Effector memory CD4-positive, alpha-beta T cell (primary cell): Measurements from ENCODE around the gene FRMPD4.

Source experiments
- DNase-seq, 3 donors: peaks; one replicate each; pipeline ENCODE4 v3.0.0-alpha.2; 2020
- H3K27ac ChIP-seq: 2 replicates; pipeline ENCODE4 v1.7.0; 2013; ENCODE audit warnings: mild to moderate bottlenecking, low read length, moderate library complexity; ENCODE audit not compliant: insufficient read depth, poor library complexity, severe bottlenecking
- H3K27me3 ChIP-seq: replicated peaks from 2 replicates; pipeline ENCODE4 v1.7.0; 2013; ENCODE audit warnings: mild to moderate bottlenecking, low read length; ENCODE audit not compliant: insufficient read depth, control insufficient read depth, poor library complexity, severe bottlenecking
- H3K36me3 ChIP-seq: 2 replicates; pipeline ENCODE4 v1.7.0; 2013; ENCODE audit warnings: mild to moderate bottlenecking, low read length, moderate library complexity; ENCODE audit not compliant: control insufficient read depth, insufficient read depth
- H3K4me1 ChIP-seq: 2 replicates; pipeline ENCODE4 v1.7.0; 2013; ENCODE audit warnings: low read length, mild to moderate bottlenecking; ENCODE audit not compliant: control insufficient read depth, insufficient read depth, poor library complexity, severe bottlenecking
- H3K4me3 ChIP-seq: 2 replicates; pipeline ENCODE4 v1.7.0; 2013; ENCODE audit warnings: low read length, low read depth, mild to moderate bottlenecking; ENCODE audit not compliant: insufficient read depth, poor library complexity, severe bottlenecking
- H3K9me3 ChIP-seq: 2 replicates; pipeline ENCODE4 v1.7.0; 2013; ENCODE audit warnings: mild to moderate bottlenecking, low read length, moderate library complexity; ENCODE audit not compliant: control insufficient read depth

The FRMPD4 gene

DNA sequence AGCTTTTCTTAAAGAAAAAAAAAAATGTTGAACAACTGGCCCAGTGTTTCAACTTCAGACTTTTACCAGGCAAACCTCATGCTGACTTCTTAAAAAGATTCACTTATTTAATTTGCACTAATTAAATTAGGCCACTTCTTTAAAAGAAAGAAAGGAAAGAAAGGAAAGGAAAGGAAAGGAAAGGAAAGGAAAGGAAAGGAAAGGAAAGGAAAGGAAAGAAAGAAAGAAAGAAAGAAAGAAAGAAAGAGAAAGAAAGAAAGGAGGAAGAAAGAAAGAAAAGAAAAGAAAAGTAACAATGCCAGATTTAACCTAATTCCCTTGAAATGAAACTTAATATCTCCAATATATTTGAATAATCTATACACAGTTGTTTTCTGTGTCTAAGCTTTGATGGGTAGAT lies 581.6 kb downstream of the FRMPD4 start:
- H3K4me3 ChIP-seq: no peak overlapping the region
- H3K27me3 ChIP-seq: no peaks in the 10 kb centered on the region
- no peak overlapping the region for H3K27ac ChIP-seq
- no peaks in the 10 kb centered on the region for H3K9me3 ChIP-seq
- no peaks in the 10 kb centered on the region for H3K36me3 ChIP-seq
- no peak for DNase-seq
- no peaks in the 10 kb centered on the region for H3K4me1 ChIP-seq

DNA sequence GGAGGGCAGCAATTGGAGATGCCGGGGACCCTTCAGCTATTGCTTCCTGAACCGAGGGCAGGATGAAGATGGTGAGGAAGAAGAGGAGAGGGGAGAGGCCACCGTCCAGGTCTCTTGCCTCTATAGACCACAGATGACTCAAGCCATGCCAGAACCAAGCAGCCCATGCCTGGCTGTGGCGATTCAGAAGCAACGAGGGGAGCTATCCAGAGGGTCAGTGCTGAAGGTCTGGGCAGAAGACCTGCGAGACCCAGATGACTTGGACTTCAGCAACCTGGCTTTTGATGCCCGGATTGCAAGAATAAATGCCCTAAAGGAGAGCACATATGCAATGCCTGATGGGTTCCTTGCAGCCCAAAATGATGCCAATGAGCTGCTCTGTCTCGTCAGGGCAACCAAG lies 582.8 kb downstream of the FRMPD4 start:
- no peaks in the 10 kb centered on the region for H3K4me1 ChIP-seq
- no peaks in the 10 kb centered on the region for H3K36me3 ChIP-seq
- H3K4me3 ChIP-seq: no peak overlapping the region
- H3K9me3 ChIP-seq: no peaks in the 10 kb centered on the region
- H3K27me3 ChIP-seq: no peaks in the 10 kb centered on the region
- DNase-seq: no peak
- no peak overlapping the region for H3K27ac ChIP-seq

DNA sequence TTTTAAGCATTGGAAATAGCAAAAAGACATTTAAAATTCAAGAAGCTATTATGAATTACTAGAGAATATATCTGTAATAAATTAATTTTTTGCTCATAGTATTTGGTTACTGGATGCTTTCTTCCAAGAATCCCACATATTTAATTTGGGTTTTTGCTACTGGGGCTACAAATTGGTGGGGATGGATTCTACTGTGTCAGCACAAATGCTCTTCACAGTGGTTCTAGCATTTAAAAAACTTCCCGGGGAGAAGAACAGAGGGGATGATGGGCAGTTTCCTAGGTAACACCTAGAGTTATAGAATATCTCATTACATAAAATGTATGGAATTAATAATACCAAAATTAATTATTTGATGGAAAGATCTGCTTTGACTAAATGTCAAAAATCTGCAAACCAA lies 584.0 kb downstream of the FRMPD4 start:
- no peaks in the 10 kb centered on the region for H3K36me3 ChIP-seq
- no peaks in the 10 kb centered on the region for H3K27me3 ChIP-seq
- no peak for DNase-seq
- H3K9me3 ChIP-seq: no peaks in the 10 kb centered on the region
- H3K4me3 ChIP-seq: no peak overlapping the region
- no peak overlapping the region for H3K27ac ChIP-seq
- no peaks in the 10 kb centered on the region for H3K4me1 ChIP-seq

DNA sequence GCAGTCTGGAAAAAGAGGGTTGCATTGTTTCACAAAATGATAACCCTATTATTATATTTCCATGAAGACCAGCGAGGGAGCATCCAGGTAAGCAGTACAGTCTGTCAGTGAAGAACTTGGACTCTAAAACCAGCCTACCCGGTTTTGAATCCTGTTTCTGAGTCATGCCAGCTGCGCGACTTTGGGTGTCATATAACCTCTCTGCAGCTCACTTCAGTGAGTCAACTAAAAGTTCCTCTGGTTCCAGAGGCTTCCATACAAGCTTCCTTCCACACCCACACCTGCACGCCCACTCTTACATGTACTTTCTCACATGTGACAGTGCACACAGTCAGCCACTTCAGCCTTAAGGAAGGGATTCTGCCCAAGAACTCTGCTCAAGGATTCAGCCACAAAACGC lies 603.1 kb downstream of the FRMPD4 start:
- Histone ChIP-seq H3K27ac (no peak overlapping the region), H3K9me3 (no peaks in the 10 kb centered on the region), H3K36me3 (no peaks in the 10 kb centered on the region), H3K4me3 (no peak overlapping the region), H3K4me1 (no peaks in the 10 kb centered on the region), H3K27me3 (no peaks in the 10 kb centered on the region)
- no peak for DNase-seq

DNA sequence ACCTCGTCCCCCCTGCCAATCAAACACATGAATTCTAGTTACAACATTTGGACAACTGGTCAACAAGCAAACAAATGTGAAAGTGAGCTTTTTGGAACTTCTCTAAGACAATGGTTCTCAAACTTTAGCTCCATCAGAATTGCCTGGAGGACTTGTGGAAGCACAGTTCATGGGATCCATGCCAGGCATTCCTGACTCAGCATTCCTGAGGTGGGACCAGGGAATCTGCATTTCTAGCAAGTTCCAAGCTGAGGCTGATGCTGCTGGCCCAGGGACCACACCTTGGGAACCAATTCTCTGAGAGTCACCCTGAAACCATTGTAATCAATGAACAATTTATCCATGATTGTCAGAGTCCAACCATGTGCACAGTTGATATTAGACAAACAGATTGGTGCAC lies 609.2 kb downstream of the FRMPD4 start:
- no peak overlapping the region for H3K27ac ChIP-seq
- no peak for DNase-seq
- H3K27me3 ChIP-seq: no peaks in the 10 kb centered on the region
- H3K36me3 ChIP-seq: no peaks in the 10 kb centered on the region
- H3K4me1 ChIP-seq: no peaks in the 10 kb centered on the region
- H3K9me3 ChIP-seq: no peaks in the 10 kb centered on the region
- no peak overlapping the region for H3K4me3 ChIP-seq

DNA sequence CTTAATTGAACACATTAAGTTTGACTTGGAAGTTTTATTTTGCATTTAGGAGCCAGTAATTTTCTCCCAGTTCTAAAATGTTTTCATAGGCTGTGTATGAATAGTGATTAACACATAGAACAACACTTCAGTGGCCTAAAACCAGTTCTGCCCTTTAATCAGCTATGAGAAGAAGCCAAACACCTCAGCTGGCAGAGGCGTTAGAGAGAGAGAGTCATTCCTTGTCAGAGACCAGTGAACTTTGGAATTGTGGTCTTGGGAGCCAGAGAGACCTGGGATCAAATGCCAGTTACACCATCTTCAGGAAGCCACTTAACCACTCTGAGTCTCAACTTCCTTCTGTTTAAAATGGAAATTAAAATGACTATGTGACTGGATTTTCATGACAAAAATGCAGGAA lies 613.6 kb downstream of the FRMPD4 start:
- no peaks in the 10 kb centered on the region for H3K36me3 ChIP-seq
- H3K4me1 ChIP-seq: no peaks in the 10 kb centered on the region
- no peaks in the 10 kb centered on the region for H3K27me3 ChIP-seq
- H3K4me3 ChIP-seq: no peak overlapping the region
- H3K9me3 ChIP-seq: no peaks in the 10 kb centered on the region
- H3K27ac ChIP-seq: no peak overlapping the region
- DNase-seq: no peak

DNA sequence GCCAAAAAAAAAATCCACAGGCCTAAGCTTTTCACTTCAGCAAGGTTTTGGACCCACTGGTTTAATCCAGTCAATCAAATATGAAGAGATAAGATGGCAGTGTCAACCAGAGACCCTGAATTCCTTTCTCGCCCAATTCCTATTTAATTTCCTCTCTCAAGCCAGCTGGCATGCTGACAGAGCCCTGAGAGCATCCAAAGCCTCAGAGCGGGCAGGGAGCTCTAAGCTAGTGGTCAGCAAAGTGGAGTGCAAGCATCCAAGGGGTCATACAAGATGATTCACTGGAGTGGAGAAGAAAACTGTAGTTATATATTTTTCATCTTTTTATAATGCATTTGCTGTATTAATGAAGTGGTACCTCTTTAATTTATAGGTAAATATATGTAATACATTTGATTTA lies 615.1 kb downstream of the FRMPD4 start:
- Histone ChIP-seq H3K27me3 (no peaks in the 10 kb centered on the region), H3K9me3 (no peaks in the 10 kb centered on the region), H3K36me3 (no peaks in the 10 kb centered on the region), H3K27ac (no peak overlapping the region), H3K4me3 (no peak overlapping the region), H3K4me1 (no peaks in the 10 kb centered on the region)
- no peak for DNase-seq

DNA sequence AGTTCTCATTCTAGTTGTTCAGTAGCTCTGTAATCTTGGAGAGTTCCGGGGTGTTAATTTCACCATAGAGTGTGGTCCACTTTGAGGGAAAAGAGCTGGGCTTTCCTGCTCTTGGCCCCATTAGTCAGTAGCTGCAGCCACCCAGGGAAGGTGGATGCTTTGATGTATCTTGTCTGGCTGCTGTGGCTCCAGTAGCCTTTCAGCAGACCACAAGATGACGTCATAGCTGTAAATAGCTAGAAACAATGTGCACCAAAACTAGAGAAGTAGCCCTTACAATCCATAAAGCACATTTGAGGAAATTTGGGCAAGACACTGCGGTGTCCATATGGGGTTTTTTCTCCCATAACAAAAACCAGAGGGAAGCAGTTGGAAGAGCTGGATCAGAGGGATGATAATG lies 620.0 kb downstream of the FRMPD4 start:
- Histone ChIP-seq H3K27ac (no peak overlapping the region), H3K4me3 (no peak overlapping the region), H3K9me3 (no peaks in the 10 kb centered on the region), H3K4me1 (no peaks in the 10 kb centered on the region), H3K27me3 (no peaks in the 10 kb centered on the region), H3K36me3 (no peaks in the 10 kb centered on the region)
- no peak for DNase-seq

DNA sequence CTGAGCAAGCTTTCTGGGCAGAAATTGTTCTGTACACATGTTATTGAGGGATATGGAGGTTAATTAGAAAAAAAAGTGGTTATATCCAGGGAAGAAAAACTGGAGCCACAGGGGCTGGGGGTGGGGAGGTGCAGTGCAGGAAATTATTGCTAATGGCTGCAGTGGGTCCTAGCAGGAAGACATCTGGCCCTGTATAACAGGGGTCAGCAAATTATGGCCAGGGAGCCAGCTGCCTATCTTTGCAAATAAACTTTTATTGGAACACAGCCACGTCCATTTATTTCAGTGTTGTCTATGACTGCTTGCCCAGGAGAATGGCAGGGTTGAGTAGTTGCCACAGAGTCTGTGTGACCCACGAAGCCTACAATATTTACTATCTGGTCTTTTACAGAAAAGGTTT lies 629.6 kb downstream of the FRMPD4 start:
- DNase-seq: no peak
- Histone ChIP-seq H3K27ac (no peak overlapping the region), H3K4me3 (no peak overlapping the region), H3K9me3 (no peaks in the 10 kb centered on the region), H3K36me3 (no peaks in the 10 kb centered on the region), H3K27me3 (no peaks in the 10 kb centered on the region), H3K4me1 (peaks cover 5% of the 10 kb centered on the region)

DNA sequence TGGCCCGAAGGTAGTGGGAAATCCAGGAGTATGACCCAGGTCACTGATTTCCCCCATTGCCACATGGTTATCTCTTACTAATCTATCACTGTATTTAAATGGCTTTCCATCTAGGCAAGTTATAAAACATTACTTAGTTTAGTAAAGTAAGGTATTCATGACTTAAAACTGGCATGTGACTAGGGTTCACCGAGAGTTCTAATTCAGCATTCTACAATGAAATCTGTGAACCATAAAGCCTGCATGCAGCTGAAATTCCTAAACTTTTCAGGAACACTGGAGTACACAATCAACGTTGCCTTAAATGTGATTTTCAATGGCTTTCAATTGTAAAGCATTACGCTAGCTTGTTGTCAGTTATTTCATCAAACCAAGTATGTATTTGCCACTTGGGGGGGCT lies 630.2 kb downstream of the FRMPD4 start:
- Histone ChIP-seq H3K9me3 (no peaks in the 10 kb centered on the region), H3K4me1 (peaks cover 5% of the 10 kb centered on the region), H3K27ac (no peak overlapping the region), H3K27me3 (no peaks in the 10 kb centered on the region), H3K36me3 (no peaks in the 10 kb centered on the region), H3K4me3 (no peak overlapping the region)
- no peak for DNase-seq

DNA sequence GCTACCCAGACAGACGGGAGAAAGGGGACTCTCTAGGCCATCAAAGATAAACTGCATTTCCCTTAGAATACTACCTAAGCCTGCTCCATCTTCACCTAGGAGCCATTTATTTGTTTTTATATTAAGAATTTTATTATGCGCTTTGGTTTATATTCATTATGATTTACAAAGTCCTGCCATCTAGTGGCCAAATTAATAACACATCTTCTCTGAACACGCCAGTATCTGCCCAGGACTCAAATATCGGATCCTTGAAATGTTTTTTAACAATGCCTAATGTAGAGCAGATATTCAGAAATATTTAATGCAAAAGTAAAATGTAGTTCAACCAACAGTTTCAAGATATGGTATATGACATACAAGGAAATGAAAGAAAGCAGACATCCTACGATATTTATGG lies 632.2 kb downstream of the FRMPD4 start:
- Histone ChIP-seq H3K4me1 (peaks cover 5% of the 10 kb centered on the region), H3K4me3 (no peak overlapping the region), H3K27me3 (no peaks in the 10 kb centered on the region), H3K9me3 (no peaks in the 10 kb centered on the region), H3K27ac (no peak overlapping the region), H3K36me3 (no peaks in the 10 kb centered on the region)
- DNase-seq: no peak
